ENCODE results near the gene PRSS58.
A peak's percentile ranks its signal among the peaks of the same experiment; 100 is the strongest.

PRSS58 gene

DNA sequence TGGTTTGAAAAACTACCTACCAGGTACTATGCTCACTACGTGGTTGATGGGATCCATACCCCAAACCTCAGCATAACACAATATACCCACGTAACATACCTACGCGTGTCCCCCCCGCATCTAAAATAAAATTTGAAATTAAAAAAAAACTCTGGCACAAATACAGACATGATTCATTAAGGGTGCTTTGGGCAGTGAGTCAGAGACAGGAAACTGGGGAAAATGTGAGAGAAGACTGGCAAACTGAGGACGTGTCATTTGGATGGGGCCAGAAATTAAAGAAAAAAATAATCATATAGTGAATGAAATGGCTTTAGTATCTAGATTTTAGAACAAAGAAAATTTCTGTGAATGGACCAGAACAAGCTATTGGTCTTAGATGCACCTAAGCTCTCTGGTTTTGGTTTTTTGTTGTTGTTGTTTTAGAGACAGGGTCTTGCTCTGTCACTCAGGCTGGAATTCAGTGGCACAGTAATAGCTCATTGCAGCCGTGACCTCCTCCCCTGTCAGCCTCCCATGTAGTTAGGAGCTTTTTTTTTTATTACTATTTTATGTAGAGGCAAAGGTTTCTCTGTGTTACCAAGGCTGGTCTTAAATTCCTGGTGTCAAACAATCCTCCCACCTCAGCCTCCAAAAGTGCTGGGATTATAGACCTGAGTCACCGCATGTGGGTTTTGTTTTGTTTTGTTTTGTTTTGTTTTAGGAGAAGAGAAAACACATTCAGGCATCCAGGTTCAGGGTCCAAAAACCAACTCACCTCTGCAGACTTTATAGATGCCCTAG, 5.9 kb upstream of the PRSS58 start:
- TF ChIP-seq, protein P1, sequence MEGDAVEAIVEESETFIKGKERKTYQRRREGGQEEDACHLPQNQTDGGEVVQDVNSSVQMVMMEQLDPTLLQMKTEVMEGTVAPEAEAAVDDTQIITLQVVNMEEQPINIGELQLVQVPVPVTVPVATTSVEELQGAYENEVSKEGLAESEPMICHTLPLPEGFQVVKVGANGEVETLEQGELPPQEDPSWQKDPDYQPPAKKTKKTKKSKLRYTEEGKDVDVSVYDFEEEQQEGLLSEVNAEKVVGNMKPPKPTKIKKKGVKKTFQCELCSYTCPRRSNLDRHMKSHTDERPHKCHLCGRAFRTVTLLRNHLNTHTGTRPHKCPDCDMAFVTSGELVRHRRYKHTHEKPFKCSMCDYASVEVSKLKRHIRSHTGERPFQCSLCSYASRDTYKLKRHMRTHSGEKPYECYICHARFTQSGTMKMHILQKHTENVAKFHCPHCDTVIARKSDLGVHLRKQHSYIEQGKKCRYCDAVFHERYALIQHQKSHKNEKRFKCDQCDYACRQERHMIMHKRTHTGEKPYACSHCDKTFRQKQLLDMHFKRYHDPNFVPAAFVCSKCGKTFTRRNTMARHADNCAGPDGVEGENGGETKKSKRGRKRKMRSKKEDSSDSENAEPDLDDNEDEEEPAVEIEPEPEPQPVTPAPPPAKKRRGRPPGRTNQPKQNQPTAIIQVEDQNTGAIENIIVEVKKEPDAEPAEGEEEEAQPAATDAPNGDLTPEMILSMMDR (IDR thresholded peaks at IDR 0.05; ENCODE audit: low read depth, low read length), result no peak
- peak; percentile 32 for DNase-seq (ENCODE audit: low read depth, low spot score)

DNA sequence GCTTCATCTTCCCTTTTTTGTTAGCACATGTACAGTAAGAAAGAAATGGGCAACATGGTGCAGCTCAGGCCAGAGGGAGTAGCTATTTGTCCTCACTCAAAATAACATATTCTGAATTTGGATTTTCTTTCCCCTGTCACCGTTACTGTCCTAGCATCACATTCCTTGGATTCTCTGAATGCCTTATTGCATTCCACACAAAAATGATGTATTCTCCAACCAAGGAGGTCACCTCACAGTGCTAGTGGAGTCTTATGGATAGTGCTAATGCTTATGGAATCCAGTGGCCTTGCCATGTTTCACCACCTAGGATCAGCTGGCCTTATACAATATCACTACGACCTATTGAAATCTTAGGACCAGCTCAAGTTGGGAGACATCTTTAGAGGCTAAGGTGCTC, 7.2 kb downstream of the PRSS58 start:
- H3K4me3 ChIP-seq (ENCODE audit: low read depth, low read length), result no peak overlapping the region
- DNase-seq (ENCODE audit: low read depth, low spot score), result no peak
- in situ Hi-C loops (cut with HindIII; ENCODE audit: low sequenced_read_pairs), result no loop called here
- TF ChIP-seq, protein P1 (IDR thresholded peaks at IDR 0.05; ENCODE audit: low read depth, low read length), result no peak

More for the DNA sequence above, 5.9 kb upstream of the PRSS58 start:
- in situ Hi-C loops (cut with HindIII; ENCODE audit: low sequenced_read_pairs), result no loop called here
- no peak overlapping the region for H3K4me3 ChIP-seq (ENCODE audit: low read depth, low read length)

DNA sequence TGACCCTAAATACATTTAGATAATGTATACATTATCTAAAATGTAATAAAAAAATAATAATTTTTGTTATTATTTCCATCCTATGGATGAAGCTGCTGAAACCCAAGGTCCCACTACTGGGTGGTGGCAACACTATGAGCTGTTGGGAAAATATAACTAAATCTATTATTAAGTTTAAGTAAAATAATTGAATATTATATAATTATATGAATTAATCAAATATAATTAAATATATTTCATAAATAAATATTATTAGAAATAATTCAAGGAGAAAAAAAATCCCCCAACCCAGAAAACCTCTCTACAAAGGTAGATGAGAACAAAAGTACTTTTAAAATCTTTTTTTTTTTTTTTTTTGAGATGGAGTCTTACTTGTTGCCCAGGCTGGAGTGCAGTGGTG, 7.9 kb downstream of the PRSS58 start:
- TF ChIP-seq, protein P1 (IDR thresholded peaks at IDR 0.05; ENCODE audit: low read depth, low read length), result no peak
- H3K4me3 ChIP-seq (ENCODE audit: low read depth, low read length), result no peak overlapping the region
- DNase-seq (ENCODE audit: low read depth, low spot score), result no peak
- in situ Hi-C loops (cut with HindIII; ENCODE audit: low sequenced_read_pairs), result no loop called here

DNA sequence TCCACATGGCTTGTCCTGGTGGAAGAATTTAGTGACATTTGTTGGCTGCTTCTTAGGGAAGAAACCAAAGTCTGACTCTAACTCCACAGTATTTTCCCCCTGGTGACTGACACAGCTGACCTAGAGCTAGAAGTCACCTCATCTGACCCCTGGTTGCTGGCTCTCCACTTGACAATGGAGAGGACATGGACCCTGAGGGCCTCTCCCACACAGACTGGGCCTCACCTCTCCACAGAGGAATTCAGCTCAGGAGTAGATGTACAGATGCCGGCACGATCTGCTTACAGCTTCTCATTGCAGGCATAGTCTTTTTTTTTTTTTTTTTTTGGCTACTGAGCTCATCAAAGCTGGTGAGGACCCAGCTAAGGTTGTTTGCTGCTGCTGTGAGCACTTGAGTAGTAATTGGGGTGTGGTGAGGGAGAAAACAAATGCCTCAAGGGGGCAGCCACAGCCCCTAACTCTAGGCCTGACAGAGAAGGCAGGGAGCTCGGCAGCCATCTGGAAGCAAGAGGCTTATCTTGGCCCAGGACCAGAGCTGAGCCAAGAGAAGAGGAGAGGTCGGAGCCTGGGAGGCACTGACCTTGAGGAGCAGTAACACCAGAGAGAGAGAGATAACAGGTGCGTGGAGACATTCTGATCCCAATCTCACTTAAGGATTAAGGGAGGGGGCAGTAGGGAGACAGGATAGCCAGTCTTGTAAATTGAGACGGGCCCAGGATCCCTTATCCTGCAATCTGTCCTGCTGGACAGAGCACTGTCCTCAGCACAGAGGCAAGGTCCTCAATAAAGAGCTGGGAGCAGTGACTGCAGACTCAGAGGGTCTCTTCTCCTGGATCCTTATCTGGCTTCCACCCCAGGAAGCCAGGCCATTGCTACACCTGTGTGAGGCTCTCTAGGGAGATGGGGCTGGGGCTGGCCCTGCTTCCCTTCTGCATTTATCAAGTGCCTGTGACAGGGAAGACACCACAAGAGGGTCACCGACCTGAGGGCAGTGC, 9.4 kb downstream of the PRSS58 start:
- in situ Hi-C loops (cut with HindIII; ENCODE audit: low sequenced_read_pairs), result no loop called here
- no peak overlapping the region for H3K4me3 ChIP-seq (ENCODE audit: low read depth, low read length)
- TF ChIP-seq, protein P1 (IDR thresholded peaks at IDR 0.05; ENCODE audit: low read depth, low read length), result no peak
- no peak for DNase-seq (ENCODE audit: low read depth, low spot score)

DNA sequence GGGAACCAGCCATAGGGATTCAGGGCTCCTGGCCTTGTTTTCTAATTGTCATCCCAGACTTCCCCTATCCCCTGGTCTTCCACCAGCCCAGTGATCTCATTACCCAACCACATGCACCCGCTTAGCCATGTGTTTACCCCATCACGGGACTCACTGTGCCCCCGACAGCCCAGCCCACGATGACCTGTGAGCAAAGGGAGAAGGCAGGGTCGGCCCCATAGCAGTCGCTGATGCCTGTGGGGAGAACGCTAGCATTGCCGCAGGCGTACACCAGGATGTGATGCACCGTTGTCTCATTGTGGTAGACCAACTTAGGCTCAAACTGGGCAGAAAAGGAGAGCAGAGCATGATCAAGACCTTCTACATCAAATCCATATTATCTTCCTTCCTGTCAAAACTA, 14.0 kb downstream of the PRSS58 start:
- in situ Hi-C loops (cut with HindIII; ENCODE audit: low sequenced_read_pairs), result no loop called here
- H3K4me3 ChIP-seq (ENCODE audit: low read depth, low read length), result no peak overlapping the region
- DNase-seq (ENCODE audit: low read depth, low spot score), result no peak
- TF ChIP-seq, protein P1 (IDR thresholded peaks at IDR 0.05; ENCODE audit: low read depth, low read length), result no peak

DNA sequence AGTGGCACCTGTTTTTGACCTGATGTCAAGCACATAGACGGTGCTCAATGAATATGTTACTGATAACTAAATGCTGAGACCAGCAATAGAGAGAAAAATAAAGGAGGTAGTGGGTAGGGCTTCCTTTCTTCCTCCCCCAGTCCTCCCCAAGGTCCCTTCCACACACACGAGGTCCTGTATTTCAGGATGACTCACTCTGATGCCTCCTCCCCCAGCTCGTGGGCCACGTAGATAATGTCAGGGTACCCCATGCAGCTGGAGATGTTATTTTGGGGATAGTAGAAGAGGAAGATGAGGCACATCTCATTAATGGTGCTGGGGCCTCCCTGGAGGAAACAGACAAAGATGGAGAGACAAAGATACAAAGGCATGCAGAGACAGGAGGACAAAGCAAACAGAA, 17.3 kb downstream of the PRSS58 start:
- in situ Hi-C loops (cut with HindIII; ENCODE audit: low sequenced_read_pairs), result no loop called here
- no peak for DNase-seq (ENCODE audit: low read depth, low spot score)
- H3K4me3 ChIP-seq (ENCODE audit: low read depth, low read length), result no peak overlapping the region
- TF ChIP-seq, protein P1 (IDR thresholded peaks at IDR 0.05; ENCODE audit: low read depth, low read length), result no peak

Measured in astrocyte of the spinal cord (primary cell).